Neural cell (in vitro differentiated cells): ENCODE data around the gene MARVELD2.

ENCODE experiments used
- EZH2 ChIP-seq: fragments of 200-600, 300-800 bp; shearing (Covaris generic), sonication (generic); IDR thresholded peaks from 2 replicates; pipeline ENCODE4 v1.6.1; 2014; ENCODE audit warnings: antibody characterized with exemption, low read length, borderline replicate concordance, mild to moderate bottlenecking; ENCODE audit not compliant: insufficient read depth, poor library complexity, severe bottlenecking
- TF ChIP-seq, protein P1 (sequence below): fragments of 450-650 bp; IDR thresholded peaks from 2 replicates; pipeline ENCODE4 v1.5.1; 2014; ENCODE audit warnings: antibody characterized with exemption, mild to moderate bottlenecking, moderate library complexity; ENCODE audit not compliant: poor library complexity, severe bottlenecking
- TF ChIP-seq, protein P2 (sequence below): IDR thresholded peaks from 2 replicates; pipeline ENCODE4 v1.6.1; 2012; ENCODE audit warnings: borderline replicate concordance

DNA sequence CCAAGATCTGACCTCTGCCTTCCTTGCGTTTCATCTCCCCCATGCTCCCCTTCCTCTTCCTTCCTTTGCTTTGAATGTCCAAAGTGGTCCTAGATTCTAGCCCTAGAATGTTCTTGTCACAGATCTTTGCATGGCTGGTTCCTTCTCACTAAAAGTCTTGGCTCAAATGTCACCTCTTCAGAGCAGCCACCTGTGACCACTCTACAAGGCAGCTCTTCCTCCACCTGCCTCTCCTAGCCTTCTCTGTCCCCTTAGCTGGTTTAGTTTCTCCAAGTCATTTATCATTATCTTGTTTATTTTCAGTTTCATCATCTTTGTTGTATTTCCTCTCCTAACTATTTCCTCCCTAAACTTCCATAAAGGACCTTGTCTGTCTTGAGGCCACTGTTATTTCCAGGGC lies 70.6 kb downstream of the MARVELD2 start:
- TF ChIP-seq, protein P1, sequence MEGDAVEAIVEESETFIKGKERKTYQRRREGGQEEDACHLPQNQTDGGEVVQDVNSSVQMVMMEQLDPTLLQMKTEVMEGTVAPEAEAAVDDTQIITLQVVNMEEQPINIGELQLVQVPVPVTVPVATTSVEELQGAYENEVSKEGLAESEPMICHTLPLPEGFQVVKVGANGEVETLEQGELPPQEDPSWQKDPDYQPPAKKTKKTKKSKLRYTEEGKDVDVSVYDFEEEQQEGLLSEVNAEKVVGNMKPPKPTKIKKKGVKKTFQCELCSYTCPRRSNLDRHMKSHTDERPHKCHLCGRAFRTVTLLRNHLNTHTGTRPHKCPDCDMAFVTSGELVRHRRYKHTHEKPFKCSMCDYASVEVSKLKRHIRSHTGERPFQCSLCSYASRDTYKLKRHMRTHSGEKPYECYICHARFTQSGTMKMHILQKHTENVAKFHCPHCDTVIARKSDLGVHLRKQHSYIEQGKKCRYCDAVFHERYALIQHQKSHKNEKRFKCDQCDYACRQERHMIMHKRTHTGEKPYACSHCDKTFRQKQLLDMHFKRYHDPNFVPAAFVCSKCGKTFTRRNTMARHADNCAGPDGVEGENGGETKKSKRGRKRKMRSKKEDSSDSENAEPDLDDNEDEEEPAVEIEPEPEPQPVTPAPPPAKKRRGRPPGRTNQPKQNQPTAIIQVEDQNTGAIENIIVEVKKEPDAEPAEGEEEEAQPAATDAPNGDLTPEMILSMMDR = no peak
- no peak for TF ChIP-seq EZH2
- TF ChIP-seq, protein P2, sequence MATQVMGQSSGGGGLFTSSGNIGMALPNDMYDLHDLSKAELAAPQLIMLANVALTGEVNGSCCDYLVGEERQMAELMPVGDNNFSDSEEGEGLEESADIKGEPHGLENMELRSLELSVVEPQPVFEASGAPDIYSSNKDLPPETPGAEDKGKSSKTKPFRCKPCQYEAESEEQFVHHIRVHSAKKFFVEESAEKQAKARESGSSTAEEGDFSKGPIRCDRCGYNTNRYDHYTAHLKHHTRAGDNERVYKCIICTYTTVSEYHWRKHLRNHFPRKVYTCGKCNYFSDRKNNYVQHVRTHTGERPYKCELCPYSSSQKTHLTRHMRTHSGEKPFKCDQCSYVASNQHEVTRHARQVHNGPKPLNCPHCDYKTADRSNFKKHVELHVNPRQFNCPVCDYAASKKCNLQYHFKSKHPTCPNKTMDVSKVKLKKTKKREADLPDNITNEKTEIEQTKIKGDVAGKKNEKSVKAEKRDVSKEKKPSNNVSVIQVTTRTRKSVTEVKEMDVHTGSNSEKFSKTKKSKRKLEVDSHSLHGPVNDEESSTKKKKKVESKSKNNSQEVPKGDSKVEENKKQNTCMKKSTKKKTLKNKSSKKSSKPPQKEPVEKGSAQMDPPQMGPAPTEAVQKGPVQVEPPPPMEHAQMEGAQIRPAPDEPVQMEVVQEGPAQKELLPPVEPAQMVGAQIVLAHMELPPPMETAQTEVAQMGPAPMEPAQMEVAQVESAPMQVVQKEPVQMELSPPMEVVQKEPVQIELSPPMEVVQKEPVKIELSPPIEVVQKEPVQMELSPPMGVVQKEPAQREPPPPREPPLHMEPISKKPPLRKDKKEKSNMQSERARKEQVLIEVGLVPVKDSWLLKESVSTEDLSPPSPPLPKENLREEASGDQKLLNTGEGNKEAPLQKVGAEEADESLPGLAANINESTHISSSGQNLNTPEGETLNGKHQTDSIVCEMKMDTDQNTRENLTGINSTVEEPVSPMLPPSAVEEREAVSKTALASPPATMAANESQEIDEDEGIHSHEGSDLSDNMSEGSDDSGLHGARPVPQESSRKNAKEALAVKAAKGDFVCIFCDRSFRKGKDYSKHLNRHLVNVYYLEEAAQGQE = no peak
